Keratinocyte (primary cell): ENCODE measurements around the gene MAP3K6. TPM values are rescaled to one million over a fixed set of nuclear protein-coding genes. Genes with fewer than 3 reads are reported as not detected.
A peak's percentile ranks its signal among the peaks of the same experiment; 100 is the strongest.

ENCODE experiments used
- DNase-seq: peaks from one replicate; pipeline ENCODE4 v3.0.0-alpha.2; 2011; ENCODE audit warnings: low read depth, missing footprints, low spot score
- FAIRE-seq: peaks from 2 replicates; lab custom pipeline; 2011; peaks lifted over from hg19 to GRCh38; lab: Jason Lieb, UNC
- H2AFZ ChIP-seq: 2 replicates; pipeline ENCODE4 v1.6.0; 2012; ENCODE audit warnings: low read length, control low read depth, inconsistent platforms; ENCODE audit not compliant: control insufficient read depth
- H3K27ac ChIP-seq: 2 replicates; pipeline ENCODE4 v1.5.1; 2011; ENCODE audit warnings: low read length; ENCODE audit not compliant: control insufficient read depth, insufficient read depth
- H3K27me3 ChIP-seq: 3 replicates; pipeline ENCODE4 v1.6.0; 2011; ENCODE audit warnings: low read length; ENCODE audit not compliant: control insufficient read depth, insufficient read depth; ENCODE audit errors: extremely low read depth
- H3K36me3 ChIP-seq, 2 experiments: 2 replicates in 1 of 2; 3 replicates in 1 of 2; pipeline ENCODE4 v1.5.1; 2011; ENCODE audit warnings: low read length in 2 of 2, mild to moderate bottlenecking in 1 of 2; ENCODE audit not compliant: control insufficient read depth in 2 of 2, insufficient read depth in 2 of 2; ENCODE audit errors: extremely low read depth in 1 of 2
- H3K4me1 ChIP-seq: 3 replicates; pipeline ENCODE4 v1.5.1; 2011; ENCODE audit warnings: low read length; ENCODE audit not compliant: control insufficient read depth, insufficient read depth; ENCODE audit errors: extremely low read depth
- H3K4me2 ChIP-seq: 3 replicates; pipeline ENCODE4 v1.6.0; 2011; ENCODE audit warnings: low read depth, low read length; ENCODE audit not compliant: control insufficient read depth, insufficient read depth; ENCODE audit errors: extremely low read depth
- H3K4me3 ChIP-seq, 3 experiments: fragments of 200-600 bp in 1 of 3; sonication (generic) in 1 of 3; 2 replicates in 2 of 3; 3 replicates in 1 of 3; pipeline ENCODE4 v1.5.1; 2011 to 2016; ENCODE audit warnings: low read length in 3 of 3, mild to moderate bottlenecking in 3 of 3, control low read depth in 2 of 3, inconsistent platforms in 1 of 3, low read depth in 1 of 3, mixed read lengths in 1 of 3, mixed run types in 1 of 3, moderate library complexity in 1 of 3; ENCODE audit not compliant: control insufficient read depth in 2 of 3, insufficient read depth in 2 of 3; ENCODE audit errors: extremely low read depth in 1 of 3
- H3K79me2 ChIP-seq: 2 replicates; pipeline ENCODE4 v1.6.0; 2012; ENCODE audit warnings: low read length; ENCODE audit not compliant: control insufficient read depth, insufficient read depth
- H3K9ac ChIP-seq: 3 replicates; pipeline ENCODE4 v1.6.0; 2011; ENCODE audit warnings: low read length; ENCODE audit not compliant: control insufficient read depth, insufficient read depth; ENCODE audit errors: extremely low read depth
- H3K9me1 ChIP-seq: 3 replicates; pipeline ENCODE4 v1.6.0; 2011; ENCODE audit warnings: low read length; ENCODE audit not compliant: control insufficient read depth, insufficient read depth; ENCODE audit errors: extremely low read depth
- H3K9me3 ChIP-seq: 2 replicates; pipeline ENCODE4 v1.5.1; 2012; ENCODE audit warnings: low read depth, low read length; ENCODE audit not compliant: control insufficient read depth
- H4K20me1 ChIP-seq: 3 replicates; pipeline ENCODE4 v1.6.0; 2011; ENCODE audit warnings: low read length; ENCODE audit not compliant: control insufficient read depth, insufficient read depth; ENCODE audit errors: extremely low read depth
- CTCF ChIP-seq, 3 experiments: IDR thresholded peaks in 1 of 3; conservative IDR thresholded peaks in 1 of 3; optimal IDR thresholded peaks in 1 of 3; 2 replicates in 2 of 3; 3 replicates in 1 of 3; pipeline versions ENCODE3 to v1.5.1; 2011; ENCODE audit warnings: low read length in 3 of 3, mild to moderate bottlenecking in 3 of 3, moderate library complexity in 2 of 3, control low read depth in 1 of 3, inconsistent platforms in 1 of 3; ENCODE audit not compliant: insufficient read depth in 2 of 3; ENCODE audit errors: extremely low read depth in 1 of 3
- EZH2 ChIP-seq: IDR thresholded peaks from one replicate; pipeline ENCODE4 v1.6.1; 2012; ENCODE audit warnings: inconsistent platforms, mild to moderate bottlenecking, low read length, moderate library complexity
- dilution Hi-C: fragments of 300-500 bp; cut with MboI; formaldehyde crosslinking; loops from one replicate; pipeline ENCODE4 v1.7.0; 2020; ENCODE audit warnings: low sequenced_read_pairs; ENCODE audit not compliant: extremely low pct_ligation_motif_present
- polyA plus RNA-seq, 5 experiments: library from polyadenylated mRNA; depleted of rRNA in 3 of 5; stranded (reverse) in 3 of 5; stranded (forward) in 1 of 5; unstranded in 1 of 5; fragments of >200 nt; gene quantifications; 1 replicate in 1 of 5; 2 replicates in 3 of 5; 3 replicates in 1 of 5; pipeline versions ENCODE4 v1.2.1 to v1.2.3, GENCODE V29; 2011 to 2012; ENCODE audit warnings: missing spikeins in 2 of 5, low read depth in 1 of 5, low replicate concordance in 1 of 5

MAP3K6 gene
- polyA plus RNA-seq, 1 donor (not counting 4 experiments of a cell fraction or from before 2014, with no cell fraction given) = 13.4 TPM

- TF ChIP-seq EZH2 (no peak), CTCF (optimal IDR thresholded peaks at IDR 0.05 in 1 of 3, IDR thresholded peaks at IDR 0.05 in 1 of 3, conservative IDR thresholded peaks at IDR 0.05 in 1 of 3; ENCODE audit: extremely low read depth in 1 of 3, insufficient read depth in 2 of 3, low read length in 3 of 3) (peak in 1 of 3 experiments; percentile 32)
- no peaks in the 10 kb centered on the region for H3K79me2 ChIP-seq
- no peak overlapping the region for H3K9ac ChIP-seq
- no peaks in the 10 kb centered on the region for H3K9me1 ChIP-seq
- H3K4me2 ChIP-seq = no peak overlapping the region
- H3K27me3 ChIP-seq = no peaks in the 10 kb centered on the region
- FAIRE-seq (no peak), DNase-seq (no peak)
- H3K4me1 ChIP-seq = peaks cover 22% of the 10 kb centered on the region
- H2AFZ ChIP-seq = no peak overlapping the region
- no peaks in the 10 kb centered on the region for H3K36me3 ChIP-seq
- no peak overlapping the region for H3K27ac ChIP-seq
- no peaks in the 10 kb centered on the region for H4K20me1 ChIP-seq
- dilution Hi-C loops = no loop called here
- H3K9me3 ChIP-seq = no peaks in the 10 kb centered on the region
- no peak overlapping the region for H3K4me3 ChIP-seq
Measured at GRCh38 chr1:27372022-27372807, 5.5 kb upstream of the MAP3K6 start.

GRCh38 chr1:27368869-27369582 lies 2.3 kb upstream of the MAP3K6 start:
- Histone ChIP-seq H3K4me1 (peaks cover 35% of the 10 kb centered on the region), H3K27me3 (no peaks in the 10 kb centered on the region), H3K36me3 (peaks cover 0 to 8% of the 10 kb centered on the region in 2 experiments), H3K4me2 (peak overlapping the region; percentile 7), H3K9ac (peak overlapping the region; percentile 16), H3K9me1 (no peaks in the 10 kb centered on the region), H4K20me1 (no peaks in the 10 kb centered on the region), H3K27ac (peak overlapping the region; percentile 15), H3K9me3 (no peaks in the 10 kb centered on the region), H3K79me2 (peaks cover 12% of the 10 kb centered on the region), H2AFZ (no peak overlapping the region), H3K4me3 (no peak overlapping the region)
- dilution Hi-C loops = no loop called here
- peak; percentile 34 for FAIRE-seq
- TF ChIP-seq CTCF (optimal IDR thresholded peaks at IDR 0.05 in 1 of 3, IDR thresholded peaks at IDR 0.05 in 1 of 3, conservative IDR thresholded peaks at IDR 0.05 in 1 of 3; ENCODE audit: extremely low read depth in 1 of 3, insufficient read depth in 2 of 3, low read length in 3 of 3) (peak in 2 of 3 experiments; percentile 18 to 32), EZH2 (no peak)
- DNase-seq = no peak
